ENCODE measurements around the gene MYMK. TPM values are rescaled to one million over a fixed set of nuclear protein-coding genes. Genes with fewer than 3 reads are reported as not detected.

MYMK gene
- total and polyA plus RNA-seq, 12 donors, result not detected

- intact Hi-C loops (cut with DNase I), result loop anchor here in 2 of 10 donors (2.0 to 5.0 kb wide), 2 partner anchors 41 to 183 kb away; no protein-coding TSS in a partner anchor
- peaks cover 0 to 35% (median 0%) of the 10 kb centered on the region in 7 donors for H3K27me3 ChIP-seq
- WGBS, 2 donors, result 91 to 92% methylated on average over 11 of the region's 11 CpGs
- H3K27ac ChIP-seq, result peak overlapping the region in 1 of 10 donors; percentile 81
- peak overlapping the region in 6 of 10 donors; percentile 51 to 60 (median 59) for H3K4me3 ChIP-seq
- no peaks in the 10 kb centered on the region for H3K9me3 ChIP-seq
- ATAC-seq (no peak), DNase-seq (no peak)
- H3K4me1 ChIP-seq, result peaks cover 23 to 76% (median 47%) of the 10 kb centered on the region in 9 donors
- H3K36me3 ChIP-seq, result peaks cover 0 to 5% (median 0%) of the 10 kb centered on the region in 9 donors
- no peak for TF ChIP-seq CTCF (IDR thresholded peaks at IDR 0.05)
These were observed 11.3 kb upstream of the MYMK start for GRCh38 chr9:133536080-133536479.

DNA sequence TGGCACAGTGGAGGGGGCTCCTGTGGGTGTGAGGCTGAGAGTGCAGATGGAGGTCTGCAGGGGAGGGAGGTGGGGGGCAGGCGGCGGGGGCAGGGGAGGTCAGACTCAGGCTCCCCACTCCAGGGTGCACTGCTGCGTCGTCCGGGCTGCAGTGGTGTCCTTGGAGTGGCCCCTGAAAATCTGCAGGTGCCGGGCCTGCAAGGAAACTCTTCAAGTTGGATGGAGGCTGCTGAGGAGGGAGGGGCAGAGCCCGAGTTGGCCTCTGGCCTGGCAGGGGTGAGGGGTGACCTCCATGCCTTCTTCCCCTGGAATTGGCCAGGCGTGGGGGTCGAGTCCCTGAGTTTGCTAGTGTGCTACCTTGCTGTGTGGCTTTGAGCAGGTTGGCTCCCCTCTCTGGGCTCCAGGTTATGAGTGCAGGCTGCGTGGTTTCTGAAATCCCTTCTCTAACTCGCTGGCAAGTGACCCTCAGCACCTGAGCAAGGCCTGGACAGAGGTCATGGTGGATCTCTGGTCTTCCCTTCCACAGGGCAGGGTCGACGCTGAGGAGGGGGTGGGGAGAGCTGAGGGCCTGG, 10.6 kb upstream of the MYMK start:
- Histone ChIP-seq H3K4me3 (peak overlapping the region in 9 of 10 donors; percentile 33 to 60 (median 54)), H3K4me1 (peaks cover 23 to 72% (median 44%) of the 10 kb centered on the region in 9 donors), H3K27ac (peak overlapping the region in 3 of 10 donors; percentile 69 to 81 (median 71)), H3K9me3 (no peaks in the 10 kb centered on the region), H3K36me3 (no peaks in the 10 kb centered on the region), H3K27me3 (peaks cover 0 to 37% (median 0%) of the 10 kb centered on the region in 7 donors)
- WGBS, 2 donors, result 57 to 63% methylated on average over 13 of the region's 13 CpGs
- TF ChIP-seq CTCF (IDR thresholded peaks at IDR 0.05), result no peak
- ATAC-seq, result no peak
- no peak for DNase-seq
- intact Hi-C loops (cut with DNase I), result loop anchor here in 2 of 10 donors (2.0 to 5.0 kb wide), 2 partner anchors 42 to 189 kb away; no protein-coding TSS in a partner anchor

DNA sequence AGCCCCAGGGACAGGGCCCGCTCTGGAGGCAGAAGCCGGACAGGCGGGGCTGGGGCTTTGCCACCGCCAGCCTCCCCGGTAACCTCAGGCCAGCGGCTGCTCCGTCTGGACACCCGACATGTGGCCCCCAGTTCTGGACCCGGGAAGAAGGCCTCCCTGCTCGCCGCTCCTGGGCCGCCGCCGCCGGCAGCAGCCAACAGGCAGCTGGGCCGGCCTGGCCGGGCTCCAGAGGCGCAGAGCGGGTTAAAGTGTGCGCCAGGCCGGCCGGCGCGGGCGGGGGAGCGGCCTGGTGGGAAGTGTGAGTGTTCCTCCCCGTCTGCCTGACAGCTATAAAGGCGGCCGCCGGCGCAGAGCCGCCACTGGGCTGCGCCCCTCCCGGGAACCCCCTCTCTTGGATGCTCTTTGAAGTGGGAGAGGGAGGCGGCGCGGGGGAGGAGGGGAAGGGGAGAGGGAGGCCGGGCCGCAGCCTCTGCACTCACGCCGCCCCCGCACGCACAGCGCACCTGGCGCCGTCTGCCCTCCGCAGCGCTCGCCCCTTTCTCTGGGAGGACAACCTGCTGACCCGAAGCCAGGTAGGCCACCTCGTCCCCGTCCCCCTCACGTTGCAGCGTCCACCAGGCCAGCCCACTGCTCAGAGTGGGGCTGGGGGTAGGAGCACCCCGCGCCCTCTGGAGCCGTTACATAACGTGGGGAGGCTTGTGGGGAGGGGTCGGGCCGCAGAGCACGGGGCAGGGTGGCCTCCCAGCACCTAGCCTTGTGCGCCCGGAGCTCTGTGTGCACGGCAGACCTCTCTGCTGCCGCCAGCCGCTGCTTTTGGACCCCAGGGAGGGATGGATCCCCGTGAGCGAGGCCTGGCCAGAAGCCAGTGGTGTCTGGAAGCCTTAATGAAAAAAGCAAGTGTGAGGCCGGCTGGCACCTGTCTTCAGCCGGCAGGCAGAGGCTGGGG, 9.9 kb upstream of the MYMK start, which contains the start of gene ADAMTSL2:
TSS of gene ADAMTSL2 (plus strand) at position 359 of the 946 bp plus-strand sequence. CDS start 2,009 bp downstream, outside the sequence.
- Histone ChIP-seq H3K9me3 (no peaks in the 10 kb centered on the region), H3K4me3 (peak within 1 kb of the TSS; percentile 19 to 60 (median 52)), H3K27me3 (peaks cover 0 to 45% (median 0%) of the 10 kb centered on the region in 7 donors), H3K36me3 (no peaks in the 10 kb centered on the region), H3K4me1 (peaks cover 23 to 68% (median 36%) of the 10 kb centered on the region in 9 donors), H3K27ac (peak within 1 kb of the TSS in 9 of 10 donors; percentile 15 to 81 (median 61))
- 1 to 2% methylated on average over 54 to 69 of the region's 70 CpGs for WGBS, 2 donors
- peak; percentile 77 to 86 for DNase-seq
- intact Hi-C loops (cut with DNase I), result loop anchor here in 7 of 10 donors (1.0 to 5.0 kb wide), 5 partner anchors 43 to 193 kb away; no protein-coding TSS in a partner anchor
- peak; percentile 56 to 76 (median 66) for ATAC-seq
- TF ChIP-seq CTCF (IDR thresholded peaks at IDR 0.05), result peak in 1 of 9 donors; percentile 27

DNA sequence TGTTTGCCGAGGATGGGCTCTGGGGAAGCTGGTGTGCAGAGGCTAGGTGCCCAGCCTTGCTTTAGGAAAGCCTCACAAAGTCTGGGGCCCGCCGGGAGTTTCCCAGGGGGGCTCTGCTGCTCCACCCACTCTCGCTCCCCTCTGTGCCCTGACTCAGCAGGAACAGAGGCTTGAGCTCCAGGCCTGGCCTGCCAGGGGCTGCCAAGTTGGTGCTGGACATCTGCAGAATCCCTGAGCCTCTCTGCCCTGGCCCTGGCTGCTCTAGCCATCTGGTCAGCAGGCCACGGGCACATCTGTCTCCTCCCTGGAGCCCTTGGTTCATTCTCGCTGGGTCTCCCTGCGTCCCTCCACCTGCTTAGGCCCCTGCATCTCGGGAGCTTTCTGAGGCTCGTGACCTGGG, 9.1 kb upstream of the MYMK start:
- peaks cover 0 to 46% (median 3%) of the 10 kb centered on the region in 7 donors for H3K27me3 ChIP-seq

More for the DNA sequence above, 9.1 kb upstream of the MYMK start:
- peak overlapping the region in 9 of 10 donors; percentile 15 to 81 (median 61) for H3K27ac ChIP-seq
- H3K4me3 ChIP-seq, result peak overlapping the region in 8 of 10 donors; percentile 33 to 60 (median 56)
- WGBS, 2 donors, result 52 to 60% methylated on average over 8 to 9 of the region's 9 CpGs
- peak in 7 of 8 donors; percentile 1 to 21 (median 9) for ATAC-seq
- H3K4me1 ChIP-seq, result peaks cover 20 to 68% (median 29%) of the 10 kb centered on the region in 9 donors
- intact Hi-C loops (cut with DNase I), result loop anchor here (1.0 to 5.0 kb wide), 5 partner anchors 48 to 193 kb away; no protein-coding TSS in a partner anchor
- H3K36me3 ChIP-seq, result no peaks in the 10 kb centered on the region
- no peak for TF ChIP-seq CTCF (IDR thresholded peaks at IDR 0.05)
- DNase-seq, result no peak
- H3K9me3 ChIP-seq, result no peaks in the 10 kb centered on the region

Data from heart right ventricle (tissue), 16 donors.